ENCODE measurements around the gene FHAD1. TPM values are rescaled to one million over a fixed set of nuclear protein-coding genes. Genes with fewer than 3 reads are reported as not detected.

FHAD1 gene
- polyA plus RNA-seq, 3 donors, result 0.67 to 0.69 TPM; not detected in 1

DNA sequence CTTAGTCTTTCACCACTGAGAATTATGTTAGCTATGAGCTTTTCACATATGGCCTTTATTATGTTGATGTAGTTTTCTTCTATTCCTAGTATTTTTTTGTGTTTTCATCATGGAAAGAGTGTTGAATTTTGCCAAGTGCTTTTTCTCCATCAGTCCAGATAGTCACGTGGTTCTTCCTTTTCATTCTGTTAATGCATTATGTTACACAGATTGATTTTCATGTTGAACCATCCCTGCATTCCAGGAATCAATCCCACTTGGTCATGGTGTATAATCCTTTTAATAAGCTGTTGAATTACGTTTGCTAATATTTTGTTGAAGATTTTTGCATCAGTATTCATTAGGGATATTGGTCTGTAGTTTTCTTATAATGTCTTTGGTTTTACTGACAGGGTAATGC is 17.7 kb downstream of the FHAD1 start:
- peaks cover 0 to 7% (median 0%) of the 10 kb centered on the region in 7 donors for H3K9me3 Mint-ChIP-seq
- Histone ChIP-seq H3K9me3 (replicated peaks in 1 of 2; ENCODE audit: control insufficient read depth in 1 of 2, insufficient read depth in 1 of 2, low read length in 2 of 2) (peaks cover 0 to 5% of the 10 kb centered on the region in 2 donors), H3K27ac (ENCODE audit: low read depth in 1 of 2, low read length in 2 of 2) (no peak overlapping the region), H3K36me3 (replicated peaks in 1 of 2; ENCODE audit: control insufficient read depth in 1 of 2, insufficient read depth in 2 of 2, low read length in 2 of 2) (no peaks in the 10 kb centered on the region), H3K4me1 (ENCODE audit: control insufficient read depth in 1 of 2, insufficient read depth in 2 of 2, low read length in 2 of 2) (peaks cover 30% of the 10 kb centered on the region in 2 donors), H2AFZ (ENCODE audit: insufficient read depth, low read depth, low read length, poor library complexity, severe bottlenecking) (no peak overlapping the region), H3K4me2 (replicated peaks; ENCODE audit: extremely low read depth, low read length, poor library complexity, severe bottlenecking) (no peak overlapping the region), H3K27me3 (ENCODE audit: control insufficient read depth in 2 of 2, insufficient read depth in 2 of 2, low read length in 2 of 2) (no peaks in the 10 kb centered on the region), H3K79me2 (ENCODE audit: insufficient read depth, low read length) (no peaks in the 10 kb centered on the region), H3K4me3 (replicated peaks in 1 of 3; ENCODE audit: low read depth in 2 of 3, low read length in 3 of 3) (no peak overlapping the region), H4K20me1 (ENCODE audit: insufficient read depth, low read length) (no peaks in the 10 kb centered on the region), H3K9ac (ENCODE audit: insufficient read depth, low read length, poor library complexity, severe bottlenecking) (no peak overlapping the region)
- H3K27ac Mint-ChIP-seq, result no peak overlapping the region
- no peak overlapping the region for H3K4me3 Mint-ChIP-seq
- peaks cover 32% of the 10 kb centered on the region for H3K4me1 Mint-ChIP-seq
- H3K36me3 Mint-ChIP-seq, result no peaks in the 10 kb centered on the region
- WGBS (ENCODE audit: insufficient coverage), result 100% methylated on average over 1 of the region's 2 CpGs
- H3K27me3 Mint-ChIP-seq (ENCODE audit: low read depth in 3 of 3), result peaks cover 1 to 5% (median 2%) of the 10 kb centered on the region in 3 donors
- no peak for DNase-seq
- no peak for TF ChIP-seq CTCF (IDR thresholded peaks at IDR 0.05)
- intact Hi-C loops (cut with micrococcal nuclease), result loop anchor here in 1 of 2 donors (5.0 kb wide), 1 partner anchor 42 kb away; no protein-coding TSS in a partner anchor

GRCh38 chr1:15271196-15271595 is 24.2 kb downstream of the FHAD1 start:
- intact Hi-C loops (cut with micrococcal nuclease), result loop anchor here in 1 of 2 donors (5.0 kb wide), 1 partner anchor 119 kb away; the partner anchor contains the start of gene TMEM51
- H3K36me3 ChIP-seq (replicated peaks in 1 of 2; ENCODE audit: control insufficient read depth in 1 of 2, insufficient read depth in 2 of 2, low read length in 2 of 2), result no peaks in the 10 kb centered on the region
- H3K4me1 ChIP-seq (ENCODE audit: control insufficient read depth in 1 of 2, insufficient read depth in 2 of 2, low read length in 2 of 2), result peaks cover 17% of the 10 kb centered on the region in 2 donors
- no peak overlapping the region for H3K4me2 ChIP-seq (replicated peaks; ENCODE audit: extremely low read depth, low read length, poor library complexity, severe bottlenecking)
- DNase-seq, result no peak
- no peaks in the 10 kb centered on the region for H3K9me3 ChIP-seq (replicated peaks in 1 of 2; ENCODE audit: control insufficient read depth in 1 of 2, insufficient read depth in 1 of 2, low read length in 2 of 2)
- 67% methylated on average over 4 of the region's 7 CpGs for WGBS (ENCODE audit: insufficient coverage)
- H3K27ac ChIP-seq (ENCODE audit: low read depth in 1 of 2, low read length in 2 of 2), result no peak overlapping the region
- no peak overlapping the region for H3K4me3 Mint-ChIP-seq
- H3K9me3 Mint-ChIP-seq, result no peaks in the 10 kb centered on the region
- no peaks in the 10 kb centered on the region for H3K36me3 Mint-ChIP-seq
- H3K9ac ChIP-seq (ENCODE audit: insufficient read depth, low read length, poor library complexity, severe bottlenecking), result no peak overlapping the region
- no peak overlapping the region for H3K4me3 ChIP-seq (replicated peaks in 1 of 3; ENCODE audit: low read depth in 2 of 3, low read length in 3 of 3)
- H3K27me3 Mint-ChIP-seq (ENCODE audit: low read depth in 3 of 3), result peaks cover 2 to 4% (median 3%) of the 10 kb centered on the region in 3 donors
- no peaks in the 10 kb centered on the region for H4K20me1 ChIP-seq (ENCODE audit: insufficient read depth, low read length)
- no peak overlapping the region for H3K27ac Mint-ChIP-seq
- H3K4me1 Mint-ChIP-seq, result peaks cover 15% of the 10 kb centered on the region
- no peaks in the 10 kb centered on the region for H3K27me3 ChIP-seq (ENCODE audit: control insufficient read depth in 2 of 2, insufficient read depth in 2 of 2, low read length in 2 of 2)
- H2AFZ ChIP-seq (ENCODE audit: insufficient read depth, low read depth, low read length, poor library complexity, severe bottlenecking), result no peak overlapping the region
- no peak for TF ChIP-seq CTCF (IDR thresholded peaks at IDR 0.05)
- H3K79me2 ChIP-seq (ENCODE audit: insufficient read depth, low read length), result no peaks in the 10 kb centered on the region
